Stimulated activated CD8-positive, alpha-beta memory T cell treated with anti-CD3 and anti-CD28 coated beads, Interleukin-12 subunit alpha, Interleukin-12 subunit beta, amount 100 ng/mL, for 4 hours (primary cell): ENCODE measurements around the gene MIEF1.

Experiments
- DNase-seq: peaks from one replicate; pipeline ENCODE4 v3.0.0-alpha.2; 2020; ENCODE audit warnings: low read depth

The MIEF1 gene

GRCh38 chr22:39558254-39558727, 56.2 kb downstream of the MIEF1 start:
- no peak for DNase-seq

GRCh38 chr22:39558950-39559349, 56.9 kb downstream of the MIEF1 start:
- DNase-seq = no peak

GRCh38 chr22:39559456-39560105, 57.5 kb downstream of the MIEF1 start:
- DNase-seq = no peak

GRCh38 chr22:39560127-39560526, 58.0 kb downstream of the MIEF1 start:
- no peak for DNase-seq

- no peak for DNase-seq
These were observed 60.9 kb downstream of the MIEF1 start for GRCh38 chr22:39562839-39563489.

GRCh38 chr22:39563571-39564428, 61.7 kb downstream of the MIEF1 start:
- no peak for DNase-seq

- DNase-seq = no peak
These were observed 63.4 kb downstream of the MIEF1 start for GRCh38 chr22:39565414-39565944.

- no peak for DNase-seq
These were observed 65.3 kb downstream of the MIEF1 start for GRCh38 chr22:39567135-39567946.
